ENCODE results near the gene TAF3.

GRCh38 chr10:7903851-7904250 is 85.5 kb downstream of the TAF3 start:
- no peak for TF ChIP-seq CTCF (IDR thresholded peaks at IDR 0.05)
- no peak for TF ChIP-seq POLR2A (IDR thresholded peaks at IDR 0.05)

Measured in uterus (tissue), 2 donors.